ENCODE results near the gene PRSS2. TPM values are rescaled to one million over a fixed set of nuclear protein-coding genes. Genes with fewer than 3 reads are reported as not detected.

The PRSS2 gene
- total and polyA plus RNA-seq, 3 donors from 2014 or later = not detected

DNA sequence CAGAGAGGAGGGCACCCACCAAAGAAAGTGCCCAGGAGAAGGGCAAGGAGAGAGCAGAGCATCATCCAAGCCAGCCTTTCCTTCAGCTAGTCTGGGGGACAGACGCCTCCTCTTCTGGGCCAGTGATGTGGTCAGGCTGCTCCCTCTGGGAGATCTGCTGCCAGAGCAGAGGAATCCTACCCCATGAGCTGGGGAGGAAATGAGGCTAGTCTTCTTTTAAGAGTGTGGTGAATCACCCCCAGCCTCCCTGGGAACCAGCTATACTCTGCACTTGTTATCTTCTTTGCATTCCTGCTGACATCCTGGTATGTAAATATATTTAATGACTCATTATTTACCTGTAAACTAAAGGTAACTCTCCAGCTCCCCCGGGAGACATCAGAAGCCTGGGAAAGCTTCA, 42.5 kb downstream of the PRSS2 start:
- Histone ChIP-seq H3K4me3 (no peak overlapping the region), H3K27me3 (no peaks in the 10 kb centered on the region), H3K27ac (no peak overlapping the region), H3K9me3 (no peaks in the 10 kb centered on the region), H3K36me3 (ENCODE audit: low read depth, missing control alignments) (no peaks in the 10 kb centered on the region), H3K4me1 (no peaks in the 10 kb centered on the region)
- DNase-seq = no peak
- TF ChIP-seq, protein P1, sequence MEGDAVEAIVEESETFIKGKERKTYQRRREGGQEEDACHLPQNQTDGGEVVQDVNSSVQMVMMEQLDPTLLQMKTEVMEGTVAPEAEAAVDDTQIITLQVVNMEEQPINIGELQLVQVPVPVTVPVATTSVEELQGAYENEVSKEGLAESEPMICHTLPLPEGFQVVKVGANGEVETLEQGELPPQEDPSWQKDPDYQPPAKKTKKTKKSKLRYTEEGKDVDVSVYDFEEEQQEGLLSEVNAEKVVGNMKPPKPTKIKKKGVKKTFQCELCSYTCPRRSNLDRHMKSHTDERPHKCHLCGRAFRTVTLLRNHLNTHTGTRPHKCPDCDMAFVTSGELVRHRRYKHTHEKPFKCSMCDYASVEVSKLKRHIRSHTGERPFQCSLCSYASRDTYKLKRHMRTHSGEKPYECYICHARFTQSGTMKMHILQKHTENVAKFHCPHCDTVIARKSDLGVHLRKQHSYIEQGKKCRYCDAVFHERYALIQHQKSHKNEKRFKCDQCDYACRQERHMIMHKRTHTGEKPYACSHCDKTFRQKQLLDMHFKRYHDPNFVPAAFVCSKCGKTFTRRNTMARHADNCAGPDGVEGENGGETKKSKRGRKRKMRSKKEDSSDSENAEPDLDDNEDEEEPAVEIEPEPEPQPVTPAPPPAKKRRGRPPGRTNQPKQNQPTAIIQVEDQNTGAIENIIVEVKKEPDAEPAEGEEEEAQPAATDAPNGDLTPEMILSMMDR (IDR thresholded peaks at IDR 0.05) = no peak
- TF ChIP-seq POLR2A (IDR thresholded peaks at IDR 0.05) = no peak
- intact Hi-C loops (cut with DNase I; ENCODE audit: low total_unique reads) = loop anchor here (10.0 kb wide), 1 partner anchor 178 kb away; no protein-coding TSS in a partner anchor
- WGBS, 2 donors = 57 to 64% methylated on average over 2 of the region's 2 CpGs

- Histone ChIP-seq H3K4me1 (no peaks in the 10 kb centered on the region), H3K27me3 (no peaks in the 10 kb centered on the region), H3K27ac (no peak overlapping the region), H3K36me3 (ENCODE audit: low read depth, missing control alignments) (no peaks in the 10 kb centered on the region), H3K4me3 (no peak overlapping the region), H3K9me3 (no peaks in the 10 kb centered on the region)
- TF ChIP-seq, protein P1 (IDR thresholded peaks at IDR 0.05) = no peak
- TF ChIP-seq POLR2A (IDR thresholded peaks at IDR 0.05) = no peak
- intact Hi-C loops (cut with DNase I; ENCODE audit: low total_unique reads) = loop anchor here (10.0 kb wide), 1 partner anchor 179 kb away; no protein-coding TSS in a partner anchor
- no peak for DNase-seq
- WGBS, 2 donors = 73 to 92% methylated on average over 1 of the region's 1 CpG
Observed at GRCh38 chr7:142813699-142814098, 42.9 kb downstream of the PRSS2 start.

DNA sequence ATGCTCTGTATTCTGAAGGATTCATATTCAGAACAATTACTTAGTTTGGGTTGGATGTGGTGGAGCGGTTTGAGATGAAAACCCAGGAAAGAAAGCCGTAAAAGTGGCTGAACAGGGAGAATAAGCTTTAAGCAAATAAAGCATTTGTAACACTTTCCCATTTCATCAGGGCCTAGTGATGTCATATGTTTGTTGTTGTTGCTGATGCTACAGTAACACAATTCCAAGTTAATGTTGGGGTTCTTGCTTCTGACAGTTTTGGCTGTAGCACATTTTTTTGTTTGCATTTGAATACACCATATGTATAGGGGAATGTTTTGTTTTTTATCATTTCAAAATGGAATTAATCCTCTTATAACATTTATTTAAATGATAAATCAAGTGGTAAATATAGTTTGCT, 43.7 kb downstream of the PRSS2 start:
- Histone ChIP-seq H3K27ac (no peak overlapping the region), H3K9me3 (no peaks in the 10 kb centered on the region), H3K4me3 (no peak overlapping the region), H3K4me1 (no peaks in the 10 kb centered on the region), H3K27me3 (no peaks in the 10 kb centered on the region), H3K36me3 (ENCODE audit: low read depth, missing control alignments) (no peaks in the 10 kb centered on the region)
- DNase-seq = no peak
- WGBS, 2 donors = 82 to 93% methylated on average over 2 of the region's 2 CpGs
- no peak for TF ChIP-seq POLR2A (IDR thresholded peaks at IDR 0.05)
- TF ChIP-seq, protein P1 (IDR thresholded peaks at IDR 0.05) = no peak
- intact Hi-C loops (cut with DNase I; ENCODE audit: low total_unique reads) = loop anchor here (10.0 kb wide), 1 partner anchor 180 kb away; no protein-coding TSS in a partner anchor

DNA sequence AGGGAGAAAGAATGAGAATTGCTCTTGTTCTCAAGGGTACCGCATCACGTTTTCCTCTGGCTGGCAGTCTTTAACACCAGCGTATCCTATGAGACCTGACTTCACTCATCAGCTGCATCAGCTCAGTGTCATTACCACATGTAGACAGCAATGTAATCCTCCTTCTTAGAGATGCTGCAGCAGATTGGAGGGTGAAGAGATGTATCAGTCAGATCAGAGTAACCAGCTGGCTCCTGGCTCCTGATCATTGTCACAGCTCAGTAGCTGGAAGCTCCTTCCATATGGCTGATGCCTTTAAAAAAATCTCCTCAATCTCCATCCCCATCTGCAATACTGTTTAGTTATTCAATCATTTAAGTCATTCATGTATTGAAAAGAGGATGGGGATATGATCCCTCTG, 44.4 kb downstream of the PRSS2 start:
- Histone ChIP-seq H3K27ac (no peak overlapping the region), H3K4me3 (no peak overlapping the region), H3K36me3 (ENCODE audit: low read depth, missing control alignments) (no peaks in the 10 kb centered on the region), H3K4me1 (no peaks in the 10 kb centered on the region), H3K27me3 (no peaks in the 10 kb centered on the region), H3K9me3 (no peaks in the 10 kb centered on the region)
- TF ChIP-seq POLR2A (IDR thresholded peaks at IDR 0.05) = no peak
- TF ChIP-seq, protein P1 (IDR thresholded peaks at IDR 0.05) = no peak
- intact Hi-C loops (cut with DNase I; ENCODE audit: low total_unique reads) = loop anchor here (10.0 kb wide), 1 partner anchor 180 kb away; no protein-coding TSS in a partner anchor
- no peak for DNase-seq
- 85 to 86% methylated on average over 3 of the region's 3 CpGs for WGBS, 2 donors

DNA sequence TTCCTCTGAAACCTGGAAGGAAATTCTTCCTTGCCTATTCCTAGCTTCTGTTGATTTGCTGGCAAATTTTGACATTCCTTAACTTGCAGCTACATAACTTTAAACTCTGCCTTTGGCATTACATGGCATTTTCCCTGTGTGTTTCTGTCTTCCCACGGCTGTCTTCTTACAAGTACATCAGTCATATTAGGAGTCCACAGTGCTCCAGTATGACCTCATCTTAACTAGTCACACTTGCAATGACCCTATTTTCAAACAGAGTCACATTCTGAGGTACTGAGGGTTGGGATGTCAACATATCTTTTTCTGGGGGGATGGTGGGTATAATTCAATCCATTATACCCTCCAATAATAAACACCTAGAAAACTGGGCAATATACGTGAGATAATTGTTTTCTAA, 46.7 kb downstream of the PRSS2 start:
- DNase-seq = no peak
- Histone ChIP-seq H3K4me3 (no peak overlapping the region), H3K4me1 (no peaks in the 10 kb centered on the region), H3K9me3 (no peaks in the 10 kb centered on the region), H3K27me3 (no peaks in the 10 kb centered on the region), H3K27ac (no peak overlapping the region), H3K36me3 (ENCODE audit: low read depth, missing control alignments) (no peaks in the 10 kb centered on the region)
- WGBS, 2 donors = 89 to 90% methylated on average over 2 of the region's 2 CpGs
- TF ChIP-seq, protein P1 (IDR thresholded peaks at IDR 0.05) = no peak
- TF ChIP-seq POLR2A (IDR thresholded peaks at IDR 0.05) = no peak
- intact Hi-C loops (cut with DNase I; ENCODE audit: low total_unique reads) = loop anchor here (10.0 kb wide), 1 partner anchor 183 kb away; no protein-coding TSS in a partner anchor

Measured in testis (tissue), 3 donors.